OCI-LY7 (cell line): ENCODE data around the gene PPARG. TPM values are rescaled to one million over a fixed set of nuclear protein-coding genes. Genes with fewer than 3 reads are reported as not detected.

Source experiments
- BruUV-seq: library from RNA; stranded (reverse); fragments of 400-500 nt; replicated peaks from 2 replicates; lab custom pipeline; 2021; lab: Mats Ljungman, UMichigan
- CTCF ChIA-PET: fragments of 300-600 bp; sonication (Branson Sonifier 250); formaldehyde crosslinking; loops from one replicate; lab custom pipeline; 2022; ENCODE audit warnings: antibody characterized with exemption; ENCODE audit not compliant: unreplicated experiment; lab: Charles Lee
- POLR2A ChIA-PET: fragments of 300-600 bp; sonication (Branson Sonifier 250); formaldehyde crosslinking; loops from one replicate; lab custom pipeline; 2022; ENCODE audit warnings: antibody characterized with exemption; lab: Charles Lee
- DNase-seq: peaks from one replicate; pipeline ENCODE4 v3.0.0-alpha.2; 2015; ENCODE audit warnings: low spot score
- H2AFZ ChIP-seq: fragments of 200-600 bp; sonication (generic), shearing (Covaris generic); 2 replicates; pipeline ENCODE4 v1.6.1; 2014; ENCODE audit warnings: mild to moderate bottlenecking, antibody characterized with exemption, low read length, moderate library complexity
- H3K27ac ChIP-seq: fragments of 200-600 bp; sonication (generic); 2 replicates; pipeline ENCODE4 v1.5.1; 2014; ENCODE audit warnings: mixed run types, low read depth, mild to moderate bottlenecking, moderate library complexity, low read length, inconsistent platforms; ENCODE audit not compliant: poor library complexity, severe bottlenecking
- H3K36me3 ChIP-seq: fragments of 200-600 bp; sonication (generic); 2 replicates; pipeline ENCODE4 v1.6.1; 2014; ENCODE audit warnings: mild to moderate bottlenecking, antibody characterized with exemption, low read length, moderate library complexity, mixed read lengths; ENCODE audit not compliant: insufficient read depth
- H3K4me1 ChIP-seq: fragments of 200-600 bp; sonication (generic); 2 replicates; pipeline ENCODE4 v1.5.1; 2014; ENCODE audit warnings: mild to moderate bottlenecking, low read length; ENCODE audit not compliant: insufficient read depth, poor library complexity, severe bottlenecking
- H3K4me2 ChIP-seq: fragments of 200-600 bp; sonication (generic); 2 replicates; pipeline ENCODE4 v1.6.1; 2014; ENCODE audit warnings: mild to moderate bottlenecking, low read length
- H3K4me3 ChIP-seq: fragments of 200-600 bp; sonication (generic); 2 replicates; pipeline ENCODE4 v1.5.1; 2014; ENCODE audit warnings: mild to moderate bottlenecking, low read depth, low read length; ENCODE audit not compliant: poor library complexity, severe bottlenecking
- H3K79me2 ChIP-seq: fragments of 200-600 bp; sonication (generic); 2 replicates; pipeline ENCODE4 v1.6.1; 2016; ENCODE audit warnings: low read depth, mild to moderate bottlenecking, low read length, moderate library complexity, mixed read lengths; ENCODE audit not compliant: insufficient read depth
- H3K9me2 ChIP-seq: fragments of 200-600 bp; sonication (generic); 2 replicates; pipeline ENCODE4 v1.6.1; 2016; ENCODE audit warnings: mild to moderate bottlenecking, low read length, mixed read lengths; ENCODE audit not compliant: insufficient read depth
- H3K9me3 ChIP-seq: fragments of 200-600 bp; sonication (generic); 2 replicates; pipeline ENCODE4 v1.6.1; 2014; ENCODE audit warnings: mild to moderate bottlenecking, mixed run types, low read length, mixed read lengths
- H4K20me1 ChIP-seq: fragments of 200-600 bp; sonication (generic); 2 replicates; pipeline ENCODE4 v1.6.1; 2014; ENCODE audit warnings: mild to moderate bottlenecking, antibody characterized with exemption, low read length, moderate library complexity, mixed read lengths; ENCODE audit not compliant: insufficient read depth
- EZH2phosphoT487 ChIP-seq: fragments of 200-600 bp; sonication (generic); IDR thresholded peaks from 2 replicates; pipeline ENCODE4 v1.6.1; 2018; ENCODE audit warnings: low read depth, borderline replicate concordance, mild to moderate bottlenecking, mixed run types, antibody characterized with exemption, low read length, moderate library complexity, mixed read lengths
- intact Hi-C: fragments of 100-400 bp; cut with micrococcal nuclease; formaldehyde crosslinking; loops from one replicate; pipeline ENCODE4 v1.10.0; 2022; ENCODE audit not compliant: unreplicated experiment
- total RNA-seq, 2 experiments: library from RNA; depleted of rRNA in 1 of 2; stranded (reverse); fragments of >200 nt in 1 of 2; shearing (Covaris generic) in 1 of 2; gene quantifications; 2 replicates each; pipeline ENCODE4 v1.2.3, GENCODE V29; 2014 to 2022
- TF ChIP-seq, protein P1 (sequence below): fragments of 200-600 bp; sonication (generic); conservative IDR thresholded peaks from 2 replicates; pipeline ENCODE4 v1.5.1; 2014; ENCODE audit warnings: mild to moderate bottlenecking, antibody characterized with exemption, low read length, moderate library complexity, mixed read lengths

PPARG gene
- total RNA-seq, 2 experiments from 2014 or later = not detected

DNA sequence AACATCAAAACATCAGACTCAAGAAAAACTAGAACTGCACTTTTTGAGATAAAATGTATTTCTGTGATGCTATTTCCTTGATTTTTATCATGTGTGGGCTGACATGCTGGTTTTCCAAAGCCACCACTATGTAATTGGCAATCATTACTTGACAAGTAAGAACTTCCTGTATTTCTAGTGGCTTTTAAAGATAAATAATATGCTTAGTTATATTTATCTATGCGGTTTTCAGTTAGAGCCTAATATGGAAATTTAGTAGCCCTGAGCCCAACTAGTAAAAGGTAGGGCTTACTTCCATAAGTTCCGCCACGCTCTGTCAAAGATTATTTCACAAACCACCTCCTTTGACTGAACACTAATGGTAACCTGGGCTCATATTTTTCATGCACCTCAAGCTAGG, 91.6 kb downstream of the PPARG start:
- TF ChIP-seq, protein P1, sequence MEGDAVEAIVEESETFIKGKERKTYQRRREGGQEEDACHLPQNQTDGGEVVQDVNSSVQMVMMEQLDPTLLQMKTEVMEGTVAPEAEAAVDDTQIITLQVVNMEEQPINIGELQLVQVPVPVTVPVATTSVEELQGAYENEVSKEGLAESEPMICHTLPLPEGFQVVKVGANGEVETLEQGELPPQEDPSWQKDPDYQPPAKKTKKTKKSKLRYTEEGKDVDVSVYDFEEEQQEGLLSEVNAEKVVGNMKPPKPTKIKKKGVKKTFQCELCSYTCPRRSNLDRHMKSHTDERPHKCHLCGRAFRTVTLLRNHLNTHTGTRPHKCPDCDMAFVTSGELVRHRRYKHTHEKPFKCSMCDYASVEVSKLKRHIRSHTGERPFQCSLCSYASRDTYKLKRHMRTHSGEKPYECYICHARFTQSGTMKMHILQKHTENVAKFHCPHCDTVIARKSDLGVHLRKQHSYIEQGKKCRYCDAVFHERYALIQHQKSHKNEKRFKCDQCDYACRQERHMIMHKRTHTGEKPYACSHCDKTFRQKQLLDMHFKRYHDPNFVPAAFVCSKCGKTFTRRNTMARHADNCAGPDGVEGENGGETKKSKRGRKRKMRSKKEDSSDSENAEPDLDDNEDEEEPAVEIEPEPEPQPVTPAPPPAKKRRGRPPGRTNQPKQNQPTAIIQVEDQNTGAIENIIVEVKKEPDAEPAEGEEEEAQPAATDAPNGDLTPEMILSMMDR = no peak
- TF ChIP-seq EZH2phosphoT487 = no peak
- no peaks in the 10 kb centered on the region for H4K20me1 ChIP-seq
- H3K79me2 ChIP-seq = no peaks in the 10 kb centered on the region
- POLR2A ChIA-PET = interaction anchor here (0.5 kb wide), 1 partner anchor 298 kb away, joined by 3 read pairs; no protein-coding TSS in a partner anchor
- H2AFZ ChIP-seq = no peak overlapping the region
- no peak overlapping the region for H3K4me3 ChIP-seq
- no peak for DNase-seq
- CTCF ChIA-PET = no interaction called here
- no peaks in the 10 kb centered on the region for H3K4me1 ChIP-seq
- H3K9me2 ChIP-seq = no peaks in the 10 kb centered on the region
- no peak overlapping the region for H3K4me2 ChIP-seq
- H3K9me3 ChIP-seq = no peaks in the 10 kb centered on the region
- no peaks in the 10 kb centered on the region for H3K36me3 ChIP-seq
- H3K27ac ChIP-seq = no peak overlapping the region
- intact Hi-C loops = no loop called here
- BruUV-seq = no TSS peak

- no TSS peak for BruUV-seq
- CTCF ChIA-PET = no interaction called here
- TF ChIP-seq, protein P1 = no peak
- no peak for TF ChIP-seq EZH2phosphoT487
- POLR2A ChIA-PET = interaction anchor here (0.6 kb wide), 1 partner anchor 290 kb away, joined by 3 read pairs; no protein-coding TSS in a partner anchor
- intact Hi-C loops = no loop called here
- no peaks in the 10 kb centered on the region for H3K79me2 ChIP-seq
- no peak for DNase-seq
- H2AFZ ChIP-seq = no peak overlapping the region
- no peak overlapping the region for H3K4me2 ChIP-seq
- H3K36me3 ChIP-seq = no peaks in the 10 kb centered on the region
- no peak overlapping the region for H3K27ac ChIP-seq
- no peaks in the 10 kb centered on the region for H3K4me1 ChIP-seq
- no peaks in the 10 kb centered on the region for H4K20me1 ChIP-seq
- H3K9me3 ChIP-seq = no peaks in the 10 kb centered on the region
- H3K4me3 ChIP-seq = no peak overlapping the region
- H3K9me2 ChIP-seq = no peaks in the 10 kb centered on the region
Observed at GRCh38 chr3:12381199-12381598, 92.3 kb downstream of the PPARG start.

DNA sequence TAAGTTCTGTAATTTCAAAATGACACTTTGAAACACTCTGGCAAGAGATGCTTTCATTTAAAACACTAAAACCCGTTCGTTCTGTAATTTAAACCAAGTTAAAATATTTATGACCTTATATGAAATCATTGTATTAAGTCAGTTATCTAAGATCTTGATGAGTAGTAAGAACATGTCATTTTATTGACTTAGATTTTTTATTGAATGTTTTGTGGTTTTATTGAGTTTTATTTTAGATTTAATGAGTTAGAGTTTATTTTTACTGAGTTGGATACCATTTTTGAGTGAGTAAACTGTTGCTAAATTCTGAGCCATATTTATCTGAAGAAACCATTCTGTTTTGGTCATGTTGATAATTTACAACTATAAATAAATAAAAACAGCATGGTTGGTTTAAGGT, 94.3 kb downstream of the PPARG start:
- Histone ChIP-seq H3K36me3 (no peaks in the 10 kb centered on the region), H3K4me1 (no peaks in the 10 kb centered on the region), H4K20me1 (no peaks in the 10 kb centered on the region), H3K27ac (no peak overlapping the region), H3K9me3 (no peaks in the 10 kb centered on the region), H3K4me2 (no peak overlapping the region), H3K4me3 (no peak overlapping the region), H3K79me2 (no peaks in the 10 kb centered on the region), H2AFZ (no peak overlapping the region), H3K9me2 (no peaks in the 10 kb centered on the region)
- intact Hi-C loops = no loop called here
- ChIA-PET CTCF (no interaction called here), POLR2A (interaction anchor here (0.7 to 1.0 kb wide), 2 partner anchors 11 to 158 kb away, joined by 3 read pairs; no protein-coding TSS in a partner anchor)
- BruUV-seq = no TSS peak
- no peak for TF ChIP-seq EZH2phosphoT487
- no peak for DNase-seq
